Colon (tissue), 2 donors: Measurements from ENCODE around the gene PCDHA6.
"Not testable (repeated sequence)": the region's sequence is repeated elsewhere in the genome, so short reads cannot be mapped to it uniquely, and the experiment has no call there.

Experiments used
- FAIRE-seq: peaks from 2 replicates; lab custom pipeline; 2012; peaks lifted over from hg19 to GRCh38; lab: Jason Lieb, UNC
- donor health status: control.
- donor health status: control.

PCDHA6 gene

DNA sequence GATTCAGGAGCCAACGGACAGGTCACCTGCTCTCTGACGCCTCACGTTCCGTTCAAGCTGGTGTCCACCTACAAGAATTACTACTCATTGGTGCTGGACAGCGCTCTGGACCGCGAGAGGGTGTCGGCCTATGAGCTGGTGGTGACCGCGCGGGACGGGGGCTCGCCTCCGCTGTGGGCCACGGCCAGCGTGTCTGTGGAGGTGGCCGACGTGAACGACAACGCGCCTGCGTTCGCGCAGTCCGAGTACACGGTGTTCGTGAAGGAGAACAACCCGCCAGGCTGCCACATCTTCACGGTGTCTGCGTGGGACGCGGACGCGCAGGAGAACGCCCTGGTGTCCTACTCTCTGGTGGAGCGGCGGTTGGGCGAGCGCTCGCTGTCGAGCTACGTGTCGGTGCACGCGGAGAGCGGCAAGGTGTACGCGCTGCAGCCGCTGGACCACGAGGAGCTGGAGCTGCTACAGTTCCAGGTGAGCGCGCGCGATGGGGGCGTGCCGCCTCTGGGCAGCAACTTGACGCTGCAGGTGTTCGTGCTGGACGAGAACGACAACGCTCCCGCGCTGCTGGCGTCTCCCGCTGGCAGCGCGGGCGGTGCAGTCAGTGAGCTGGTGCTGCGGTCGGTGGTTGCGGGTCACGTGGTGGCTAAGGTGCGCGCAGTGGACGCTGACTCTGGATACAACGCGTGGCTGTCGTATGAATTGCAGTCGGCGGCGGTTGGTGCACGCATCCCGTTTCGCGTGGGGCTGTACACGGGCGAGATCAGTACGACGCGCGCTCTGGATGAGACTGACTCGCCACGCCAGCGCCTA, 29.6 kb downstream of the PCDHA6 start:
- no peak for FAIRE-seq

DNA sequence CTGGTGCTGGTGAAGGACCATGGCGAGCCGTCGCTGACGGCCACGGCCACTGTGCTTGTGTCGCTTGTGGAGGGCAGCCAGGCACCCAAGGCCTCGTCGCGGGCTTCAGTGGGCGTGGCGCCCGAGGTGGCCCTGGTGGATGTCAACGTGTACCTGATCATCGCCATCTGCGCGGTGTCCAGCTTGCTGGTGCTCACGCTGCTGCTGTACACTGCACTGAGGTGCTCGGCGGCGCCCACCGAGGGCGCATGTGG, 30.2 kb downstream of the PCDHA6 start:
- FAIRE-seq, result no peak

DNA sequence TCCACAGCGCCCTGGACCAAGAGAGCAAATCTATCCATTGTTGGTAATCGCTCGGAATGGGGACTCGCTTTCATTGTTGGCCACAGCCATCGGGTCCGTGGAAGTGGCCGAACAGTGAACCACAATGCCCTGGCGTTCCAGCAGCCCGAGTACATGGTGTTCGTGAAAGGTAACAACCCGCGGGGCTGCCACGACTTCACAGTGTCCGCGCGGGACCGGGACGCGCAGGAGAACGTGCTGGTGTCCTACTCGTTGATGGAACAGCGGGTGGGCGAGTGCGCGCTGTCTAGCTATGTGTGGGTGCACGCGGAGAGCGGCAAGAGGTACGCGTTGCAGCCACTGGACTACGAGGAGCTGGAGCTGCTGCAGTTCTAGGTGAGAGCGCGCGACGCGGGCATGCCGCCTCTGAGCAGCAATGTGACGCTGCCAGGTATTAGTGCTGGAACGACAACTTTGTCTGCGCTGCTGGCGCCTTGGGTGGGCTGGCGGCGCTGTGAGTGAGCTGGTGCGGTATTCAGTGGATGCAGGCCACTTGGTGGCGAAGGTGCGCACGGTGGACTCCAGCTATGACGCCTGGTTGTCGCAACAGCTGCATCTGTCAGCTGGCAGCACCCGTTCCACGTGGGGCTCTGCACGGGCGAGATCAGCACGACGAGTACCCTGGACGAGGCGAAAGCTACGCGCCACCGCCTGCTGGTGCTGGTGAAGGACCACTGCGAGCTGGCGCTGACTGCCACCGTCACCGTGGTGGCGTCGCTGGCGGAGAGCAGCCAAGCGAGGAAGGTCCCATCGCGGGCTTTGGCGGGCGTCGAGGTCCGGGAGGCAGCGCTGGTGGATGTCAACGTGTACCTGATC, 34.9 kb downstream of the PCDHA6 start:
- no peak for FAIRE-seq

DNA sequence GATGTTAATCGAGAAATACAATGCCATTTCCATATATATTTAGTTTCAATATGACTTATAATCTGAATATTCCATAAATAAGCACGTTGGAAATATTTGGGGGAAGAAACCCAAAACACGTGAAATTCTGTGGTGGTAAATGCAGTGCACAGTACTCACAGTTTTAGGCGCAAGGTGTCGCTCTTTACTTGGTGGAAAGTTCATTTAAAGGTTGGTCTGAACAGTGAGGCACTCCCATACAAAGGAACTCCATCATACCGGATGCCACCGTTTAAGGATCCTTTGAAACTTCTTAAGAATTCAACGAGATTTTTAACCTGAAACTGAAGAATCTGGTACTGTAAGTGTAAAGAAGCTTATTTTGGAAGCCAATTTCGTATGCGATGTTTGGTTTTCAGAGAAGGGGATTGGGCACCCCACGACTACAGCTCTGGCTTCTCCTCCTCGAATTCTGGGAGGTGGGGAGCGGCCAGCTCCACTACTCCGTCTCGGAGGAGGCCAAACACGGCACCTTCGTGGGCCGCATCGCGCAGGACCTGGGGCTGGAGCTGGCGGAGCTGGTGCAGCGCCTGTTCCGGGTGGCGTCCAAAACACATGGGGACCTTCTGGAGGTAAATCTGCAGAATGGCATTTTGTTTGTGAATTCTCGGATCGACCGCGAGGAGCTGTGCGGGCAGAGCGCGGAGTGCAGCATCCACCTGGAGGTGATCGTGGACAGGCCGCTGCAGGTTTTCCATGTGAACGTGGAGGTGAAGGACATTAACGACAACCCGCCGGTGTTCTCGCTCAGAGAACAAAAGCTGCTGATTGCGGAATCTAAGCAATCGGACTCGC, 41.2 kb downstream of the PCDHA6 start, which contains the start of gene PCDHA11:
PCDHA11 (plus strand) TSS at position 237 of the 834 bp plus-strand sequence; CDS start at position 384, 147 bp downstream.
- FAIRE-seq, result no peak

DNA sequence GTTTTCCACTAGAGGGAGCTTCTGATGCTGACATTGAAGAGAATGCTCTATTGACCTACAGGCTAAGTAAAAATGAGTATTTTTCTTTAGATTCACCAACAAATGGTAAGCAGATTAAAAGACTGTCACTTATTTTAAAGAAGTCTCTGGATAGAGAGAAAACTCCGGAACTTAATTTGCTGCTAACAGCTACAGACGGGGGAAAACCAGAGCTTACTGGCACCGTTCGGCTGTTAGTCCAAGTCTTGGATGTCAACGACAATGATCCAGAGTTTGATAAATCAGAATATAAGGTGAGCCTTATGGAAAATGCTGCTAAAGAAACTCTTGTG, 41.8 kb downstream of the PCDHA6 start:
- FAIRE-seq, result no peak

DNA sequence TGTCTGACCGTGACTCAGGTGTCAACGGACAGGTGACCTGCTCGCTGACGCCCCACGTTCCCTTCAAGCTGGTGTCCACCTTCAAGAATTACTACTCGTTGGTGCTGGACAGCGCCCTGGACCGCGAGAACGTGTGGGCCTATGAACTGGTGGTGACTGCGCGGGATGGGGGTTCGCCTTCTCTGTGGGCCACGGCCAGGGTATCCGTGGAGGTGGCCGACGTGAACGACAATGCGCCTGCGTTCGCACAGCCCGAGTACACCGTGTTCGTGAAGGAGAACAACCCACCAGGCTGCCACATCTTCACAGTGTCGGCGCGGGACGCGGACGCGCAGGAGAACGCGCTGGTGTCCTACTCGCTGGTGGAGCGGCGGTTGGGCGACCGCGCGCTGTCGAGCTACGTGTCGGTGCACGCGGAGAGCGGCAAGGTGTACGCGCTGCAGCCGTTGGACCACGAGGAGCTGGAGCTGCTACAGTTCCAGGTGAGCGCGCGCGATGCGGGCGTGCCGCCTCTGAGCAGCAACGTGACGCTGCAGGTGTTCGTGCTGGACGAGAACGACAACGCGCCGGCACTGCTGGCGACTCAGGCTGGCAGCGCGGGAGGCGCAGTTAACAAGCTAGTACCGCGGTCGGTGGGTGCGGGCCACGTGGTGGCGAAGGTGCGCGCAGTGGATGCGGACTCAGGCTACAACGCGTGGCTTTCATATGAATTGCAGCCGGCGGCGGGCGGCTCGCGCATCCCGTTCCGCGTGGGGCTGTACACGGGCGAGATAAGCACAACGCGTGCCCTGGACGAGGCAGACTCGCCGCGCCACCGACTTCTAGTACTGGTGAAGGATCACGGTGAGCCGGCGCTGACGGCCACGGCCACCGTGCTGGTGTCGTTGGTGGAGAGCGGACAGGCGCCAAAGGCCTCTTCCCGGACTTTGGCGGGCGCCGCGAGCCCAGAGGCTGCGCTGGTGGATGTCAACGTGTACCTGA, 42.8 kb downstream of the PCDHA6 start:
- FAIRE-seq, result no peak

DNA sequence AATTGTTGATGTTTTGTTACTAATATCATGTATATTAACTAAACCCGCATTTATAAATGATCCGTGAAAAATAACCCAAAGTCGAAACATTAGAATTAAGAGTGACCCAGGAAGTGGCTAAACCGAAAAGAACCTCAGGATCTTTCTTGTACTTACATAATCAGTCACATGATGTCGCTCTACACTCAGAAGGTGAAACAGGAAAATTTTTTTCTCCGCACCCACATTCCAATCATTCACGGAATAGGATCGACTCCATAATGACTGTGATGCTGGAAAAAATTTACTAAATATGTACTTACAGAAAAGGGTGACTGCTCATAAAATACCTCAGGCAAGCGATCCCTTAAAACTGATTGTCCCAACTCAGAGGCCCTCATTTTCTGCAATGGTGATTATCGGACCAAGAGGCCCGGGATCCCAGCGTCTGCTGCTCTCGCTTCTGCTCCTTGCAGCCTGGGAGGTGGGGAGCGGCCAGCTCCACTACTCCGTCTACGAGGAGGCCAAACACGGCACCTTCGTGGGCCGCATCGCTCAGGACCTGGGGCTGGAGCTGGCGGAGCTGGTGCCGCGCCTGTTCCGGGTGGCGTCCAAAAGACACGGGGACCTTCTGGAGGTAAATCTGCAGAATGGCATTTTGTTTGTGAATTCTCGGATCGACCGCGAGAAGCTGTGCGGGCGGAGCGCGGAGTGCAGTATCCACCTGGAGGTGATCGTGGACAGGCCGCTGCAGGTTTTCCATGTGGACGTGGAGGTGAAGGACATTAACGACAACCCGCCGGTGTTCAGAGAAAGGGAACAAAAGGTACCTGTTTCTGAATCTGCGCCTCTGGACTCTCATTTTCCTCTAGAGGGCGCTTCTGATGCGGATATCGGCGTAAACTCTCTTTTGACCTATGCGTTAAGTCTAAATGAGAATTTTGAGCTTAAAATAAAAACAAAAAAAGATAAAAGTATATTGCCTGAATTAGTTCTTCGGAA, 47.6 kb downstream of the PCDHA6 start, which contains the start of gene PCDHA12:
PCDHA12 (plus strand) TSS at position 224 of the 981 bp plus-strand sequence; CDS start at position 389, 165 bp downstream.
- no peak for FAIRE-seq

DNA sequence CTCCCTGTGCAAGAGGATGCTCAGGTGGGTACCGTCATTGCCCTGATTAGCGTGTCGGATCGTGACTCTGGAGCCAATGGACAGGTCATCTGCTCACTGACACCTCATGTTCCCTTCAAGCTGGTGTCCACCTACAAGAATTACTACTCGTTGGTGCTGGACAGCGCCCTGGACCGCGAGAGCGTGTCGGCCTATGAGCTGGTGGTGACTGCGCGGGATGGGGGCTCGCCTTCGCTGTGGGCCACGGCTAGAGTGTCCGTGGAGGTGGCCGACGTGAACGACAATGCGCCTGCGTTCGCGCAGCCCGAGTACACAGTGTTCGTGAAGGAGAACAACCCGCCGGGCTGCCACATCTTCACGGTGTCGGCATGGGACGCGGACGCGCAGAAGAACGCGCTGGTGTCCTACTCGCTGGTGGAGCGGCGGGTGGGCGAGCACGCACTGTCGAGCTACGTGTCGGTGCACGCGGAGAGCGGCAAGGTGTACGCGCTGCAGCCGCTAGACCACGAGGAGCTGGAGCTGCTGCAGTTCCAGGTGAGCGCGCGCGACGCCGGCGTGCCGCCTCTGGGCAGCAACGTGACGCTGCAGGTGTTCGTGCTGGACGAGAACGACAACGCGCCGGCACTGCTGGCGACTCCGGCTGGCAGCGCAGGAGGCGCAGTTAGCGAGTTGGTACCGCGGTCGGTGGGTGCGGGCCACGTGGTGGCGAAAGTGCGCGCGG, 48.9 kb downstream of the PCDHA6 start:
- FAIRE-seq, result not testable (repeated sequence)

DNA sequence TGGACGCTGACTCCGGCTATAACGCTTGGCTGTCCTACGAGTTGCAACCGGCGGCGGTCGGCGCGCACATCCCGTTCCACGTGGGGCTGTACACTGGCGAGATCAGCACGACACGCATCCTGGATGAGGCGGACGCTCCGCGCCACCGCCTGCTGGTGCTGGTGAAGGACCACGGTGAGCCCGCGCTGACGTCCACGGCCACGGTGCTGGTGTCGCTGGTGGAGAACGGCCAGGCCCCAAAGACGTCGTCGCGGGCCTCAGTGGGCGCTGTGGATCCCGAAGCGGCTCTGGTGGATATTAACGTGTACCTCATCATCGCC, 49.5 kb downstream of the PCDHA6 start:
- no peak for FAIRE-seq
